Astrocyte (in vitro differentiated cells and primary cell): Measurements from ENCODE around the gene WHRN. TPM values are rescaled to one million over a fixed set of nuclear protein-coding genes. Genes with fewer than 3 reads are reported as not detected.

Source experiments
- DNase-seq: peaks from one replicate; pipeline ENCODE4 v3.0.0-alpha.2; 2010; ENCODE audit warnings: low read depth
- FAIRE-seq: peaks from 2 replicates; lab custom pipeline; 2011; peaks lifted over from hg19 to GRCh38; lab: Jason Lieb, UNC
- H2AFZ ChIP-seq: 2 replicates; pipeline ENCODE4 v1.6.0; 2012; ENCODE audit warnings: low read depth, low read length, inconsistent platforms
- H3K27ac ChIP-seq: 2 replicates; pipeline ENCODE4 v1.5.1; 2011; ENCODE audit warnings: low read depth, low read length, inconsistent platforms
- H3K27me3 ChIP-seq: 2 replicates; pipeline ENCODE4 v1.6.0; 2011; ENCODE audit warnings: low read length, inconsistent platforms; ENCODE audit not compliant: insufficient read depth
- H3K36me3 ChIP-seq: 2 replicates; pipeline ENCODE4 v1.5.1; 2011; ENCODE audit warnings: low read length, inconsistent platforms; ENCODE audit not compliant: insufficient read depth
- H3K4me1 ChIP-seq: 2 replicates; pipeline ENCODE4 v1.5.1; 2011; ENCODE audit warnings: low read length, inconsistent platforms; ENCODE audit not compliant: insufficient read depth
- H3K4me2 ChIP-seq: 2 replicates; pipeline ENCODE4 v1.6.0; 2012; ENCODE audit warnings: low read length, inconsistent platforms
- H3K4me3 ChIP-seq: 2 replicates; pipeline ENCODE4 v1.5.1; 2011; ENCODE audit warnings: low read depth, mild to moderate bottlenecking, low read length, inconsistent platforms; ENCODE audit not compliant: insufficient read depth
- H3K79me2 ChIP-seq: 2 replicates; pipeline ENCODE4 v1.6.0; 2012; ENCODE audit warnings: mild to moderate bottlenecking, low read length, inconsistent platforms; ENCODE audit not compliant: insufficient read depth
- H3K9ac ChIP-seq: 2 replicates; pipeline ENCODE4 v1.6.0; 2012; ENCODE audit warnings: mild to moderate bottlenecking, low read length, inconsistent platforms
- H3K9me3 ChIP-seq: 2 replicates; pipeline ENCODE4 v1.5.1; 2012; ENCODE audit warnings: low read depth, mild to moderate bottlenecking, low read length, inconsistent platforms; ENCODE audit not compliant: insufficient read depth
- H4K20me1 ChIP-seq: 2 replicates; pipeline ENCODE4 v1.6.0; 2012; ENCODE audit warnings: low read length, inconsistent platforms; ENCODE audit not compliant: insufficient read depth
- H3K27ac Mint-ChIP-seq: one replicate; pipeline ENCODE4 v1.8.0; 2021; ENCODE audit warnings: mild to moderate bottlenecking, mixed read lengths; ENCODE audit not compliant: unreplicated experiment
- H3K27me3 Mint-ChIP-seq: one replicate; pipeline ENCODE4 v1.8.0; 2021; ENCODE audit warnings: low read depth, mixed read lengths; ENCODE audit not compliant: unreplicated experiment
- H3K36me3 Mint-ChIP-seq: one replicate; pipeline ENCODE4 v1.8.0; 2021; ENCODE audit warnings: low read depth, mixed read lengths; ENCODE audit not compliant: unreplicated experiment
- H3K4me1 Mint-ChIP-seq: one replicate; pipeline ENCODE4 v1.8.0; 2021; ENCODE audit warnings: low read depth, mixed read lengths; ENCODE audit not compliant: unreplicated experiment
- H3K4me3 Mint-ChIP-seq: one replicate; pipeline ENCODE4 v1.8.0; 2021; ENCODE audit warnings: mild to moderate bottlenecking, moderate library complexity, mixed read lengths; ENCODE audit not compliant: unreplicated experiment
- H3K9me3 Mint-ChIP-seq: one replicate; pipeline ENCODE4 v1.8.0; 2021; ENCODE audit warnings: mild to moderate bottlenecking, mixed read lengths; ENCODE audit not compliant: unreplicated experiment
- CTCF ChIP-seq: IDR thresholded peaks from 2 replicates; pipeline ENCODE4 v1.5.1; 2011; ENCODE audit warnings: low read depth, mild to moderate bottlenecking, inconsistent platforms, low read length, moderate library complexity; ENCODE audit not compliant: insufficient read depth
- EZH2 ChIP-seq: IDR thresholded peaks from 2 replicates; pipeline ENCODE4 v1.6.1; 2012; ENCODE audit warnings: mild to moderate bottlenecking, low read length, inconsistent platforms; ENCODE audit not compliant: insufficient read depth
- total RNA-seq: library from RNA; stranded (reverse); gene quantifications from 2 replicates; pipeline ENCODE4 v1.2.1, GENCODE V29; 2021

WHRN gene
- total RNA-seq, 1 donor from 2014 or later = 10.2 TPM

- Histone ChIP-seq H2AFZ (no peak overlapping the region), H3K79me2 (no peaks in the 10 kb centered on the region), H3K27ac (no peak overlapping the region), H4K20me1 (peaks cover 22% of the 10 kb centered on the region), H3K4me3 (no peak overlapping the region), H3K9ac (no peak overlapping the region), H3K27me3 (peaks cover 12% of the 10 kb centered on the region), H3K9me3 (no peaks in the 10 kb centered on the region), H3K4me2 (no peak overlapping the region), H3K36me3 (no peaks in the 10 kb centered on the region), H3K4me1 (no peaks in the 10 kb centered on the region)
- TF ChIP-seq CTCF (no peak), EZH2 (no peak)
- no peak overlapping the region for H3K27ac Mint-ChIP-seq
- peaks cover 5% of the 10 kb centered on the region for H3K9me3 Mint-ChIP-seq
- DNase-seq (no peak), FAIRE-seq (no peak)
- peaks cover 21% of the 10 kb centered on the region for H3K27me3 Mint-ChIP-seq
- H3K4me1 Mint-ChIP-seq = peaks cover 3% of the 10 kb centered on the region
- peaks cover 6% of the 10 kb centered on the region for H3K36me3 Mint-ChIP-seq
- H3K4me3 Mint-ChIP-seq = no peak overlapping the region
These were observed 10.3 kb downstream of the WHRN start for GRCh38 chr9:114494776-114495569.

GRCh38 chr9:114493521-114494184 is 11.6 kb downstream of the WHRN start:
- no peak overlapping the region for H3K4me3 Mint-ChIP-seq

More at GRCh38 chr9:114493521-114494184, 11.6 kb downstream of the WHRN start:
- peaks cover 3% of the 10 kb centered on the region for H3K4me1 Mint-ChIP-seq
- TF ChIP-seq CTCF (no peak), EZH2 (no peak)
- no peak overlapping the region for H3K27ac Mint-ChIP-seq
- H3K27me3 Mint-ChIP-seq = peaks cover 24% of the 10 kb centered on the region
- Histone ChIP-seq H2AFZ (no peak overlapping the region), H4K20me1 (peaks cover 22% of the 10 kb centered on the region), H3K9ac (no peak overlapping the region), H3K27me3 (peaks cover 9% of the 10 kb centered on the region), H3K4me3 (no peak overlapping the region), H3K9me3 (no peaks in the 10 kb centered on the region), H3K36me3 (no peaks in the 10 kb centered on the region), H3K79me2 (no peaks in the 10 kb centered on the region), H3K27ac (no peak overlapping the region), H3K4me2 (no peak overlapping the region), H3K4me1 (no peaks in the 10 kb centered on the region)
- FAIRE-seq = no peak
- no peak for DNase-seq
- peaks cover 10% of the 10 kb centered on the region for H3K36me3 Mint-ChIP-seq
- peaks cover 5% of the 10 kb centered on the region for H3K9me3 Mint-ChIP-seq
